HEK293T (cell line): ENCODE data around the gene CRYBB1.

Experiments
- BHLHE40 ChIP-seq: fragments of 450-650 bp; IDR thresholded peaks from 2 replicates; pipeline ENCODE4 v1.6.1; 2016; ENCODE audit warnings: mild to moderate bottlenecking, moderate library complexity, borderline replicate concordance
- FOXA1 ChIP-seq: fragments of 450-650 bp; IDR thresholded peaks from 2 replicates; pipeline ENCODE4 v1.6.1; 2016; ENCODE audit warnings: mild to moderate bottlenecking
- FOXM1 ChIP-seq: fragments of 450-650 bp; IDR thresholded peaks from 2 replicates; pipeline ENCODE4 v1.6.1; 2017; ENCODE audit warnings: mild to moderate bottlenecking, borderline replicate concordance
- SP1 ChIP-seq: fragments of 450-650 bp; IDR thresholded peaks from 2 replicates; pipeline ENCODE4 v1.6.1; 2017
- ZNF384 ChIP-seq: fragments of 450-650 bp; IDR thresholded peaks from 2 replicates; pipeline ENCODE4 v1.6.1; 2016

DNA sequence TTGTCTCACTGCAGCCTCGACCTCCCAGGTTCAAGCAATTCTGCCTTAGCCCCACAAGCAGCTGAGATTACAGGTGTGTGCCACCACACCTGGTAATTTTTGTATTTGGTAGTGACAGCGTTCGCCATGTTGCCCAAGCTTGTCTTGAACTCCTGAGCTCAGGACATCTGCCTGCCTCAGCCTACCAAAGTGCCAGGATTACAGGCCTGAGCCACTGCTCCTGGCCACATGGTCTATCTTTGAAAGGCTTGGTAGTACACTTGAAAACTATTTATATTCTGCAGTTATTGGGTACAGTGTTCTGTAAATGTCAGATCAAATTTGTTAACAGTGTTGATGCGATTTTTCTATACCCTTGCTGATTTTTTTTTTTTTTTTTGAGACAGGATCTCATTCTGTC, 13.5 kb upstream of the CRYBB1 start:
- no peak for TF ChIP-seq SP1
- TF ChIP-seq BHLHE40: no peak
- no peak for TF ChIP-seq ZNF384
- TF ChIP-seq FOXM1: no peak
- no peak for TF ChIP-seq FOXA1
